ENCODE results near the gene ZNF24. TPM values are rescaled to one million over a fixed set of nuclear protein-coding genes. Genes with fewer than 3 reads are reported as not detected.

The ZNF24 gene
- 10.0 to 14.0 TPM (median 11.3 TPM) in 5 replicates for total RNA-seq (2022; extraction: Qiagen RNA extraction)

GRCh38 chr18:35343936-35344735 is at the start of gene ZNF24:
Gene ZNF24 (minus strand): TSS chr18:35344420. CDS start chr18:35340650, 3,770 bp downstream.

GRCh38 chr18:35376742-35377695 is 32.8 kb upstream of the ZNF24 start, which contains the start of gene ZNF396:
Gene ZNF396 (minus strand): TSS chr18:35377337. CDS start chr18:35374292, 3,045 bp downstream.

GRCh38 chr18:35290094-35290735 is 54.0 kb downstream of the ZNF24 start, which contains the start of gene ZSCAN30:
Gene ZSCAN30 (minus strand): TSS chr18:35290229. CDS start chr18:35264352, 25,877 bp downstream.

Other genes starting within 250 kb of the ZNF24 start
- gene ZNF397, start 103.4 kb downstream of the ZNF24 start, total RNA-seq (2022; extraction: Qiagen RNA extraction) = 3.3 to 4.6 TPM (median 3.9 TPM) in 5 replicates
- 0.47 to 1.6 TPM (median 0.57 TPM) in 5 replicates for gene ZSCAN30, start 54.2 kb downstream of the ZNF24 start, total RNA-seq (2022; extraction: Qiagen RNA extraction)
- gene ZNF396, start 32.9 kb upstream of the ZNF24 start, total RNA-seq (2022; extraction: Qiagen RNA extraction) = 0.56 to 1.4 TPM (median 0.82 TPM) in 5 replicates
- 23.7 to 26.3 TPM (median 25.2 TPM) in 5 replicates for gene INO80C, start 153.5 kb upstream of the ZNF24 start, total RNA-seq (2022; extraction: Qiagen RNA extraction)
- 55.7 to 77.2 TPM (median 74.1 TPM) in 5 replicates for gene GALNT1, start 237.3 kb upstream of the ZNF24 start, total RNA-seq (2022; extraction: Qiagen RNA extraction)